GM08714 (cell line): ENCODE results near the gene TOM1L2.
"Not testable (repeated sequence)": the region's sequence is repeated elsewhere in the genome, so short reads cannot be mapped to it uniquely, and the experiment has no call there.

Source experiments
- H3K4me3 ChIP-seq: fragments of 200-500 bp; sonication (Bioruptor generic); 2 replicates; pipeline ENCODE4 v1.5.1; 2014; ENCODE audit warnings: mild to moderate bottlenecking, low read length, inconsistent platforms
- ZNF274 ChIP-seq: IDR thresholded peaks from 2 replicates; pipeline ENCODE4 v1.6.1; 2012; ENCODE audit warnings: mild to moderate bottlenecking, low read depth, low read length

TOM1L2 gene

DNA sequence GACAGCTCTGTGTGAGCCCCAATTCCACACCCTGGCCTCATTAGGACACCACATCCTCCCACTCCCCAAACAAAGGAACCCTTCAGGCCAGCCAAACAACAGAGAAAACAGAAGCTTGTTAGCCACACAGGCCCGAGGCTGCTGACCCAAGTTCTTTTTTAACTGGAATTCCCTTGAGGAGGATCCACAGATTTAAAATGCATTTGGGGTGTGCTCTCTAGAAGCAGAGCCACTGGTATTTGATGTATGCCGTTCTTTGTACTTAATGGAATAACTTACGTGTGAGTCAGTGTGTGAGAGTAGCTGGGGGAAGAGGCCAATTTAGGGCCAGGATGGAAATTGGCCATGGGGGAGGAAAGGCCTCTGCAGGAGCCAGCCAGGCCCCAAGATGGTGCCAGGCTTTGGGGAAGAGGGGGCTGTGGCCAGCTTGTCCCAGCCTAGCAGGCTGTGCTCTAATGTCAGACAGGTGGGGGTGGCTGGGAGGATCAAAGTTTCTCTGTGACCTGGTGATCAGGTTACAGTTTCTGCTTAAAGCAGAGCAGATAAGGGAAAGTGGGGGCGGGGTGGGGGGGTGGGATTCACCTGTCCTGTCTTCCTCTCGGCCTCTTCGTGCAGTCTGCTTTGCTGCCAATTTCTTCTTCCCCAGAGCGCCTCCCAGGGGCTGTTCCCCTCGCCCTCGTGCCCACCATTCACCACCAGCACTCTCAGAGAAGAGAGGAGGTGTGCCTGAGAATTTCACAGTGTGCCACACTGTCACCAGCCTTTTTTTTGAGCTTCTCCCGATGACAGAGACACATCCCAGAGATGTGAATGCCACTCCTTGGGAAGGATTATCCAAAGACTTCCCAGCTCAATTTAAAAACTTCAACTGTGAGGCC is 50.8 kb downstream of the TOM1L2 start:
- TF ChIP-seq ZNF274: no peak
- H3K4me3 ChIP-seq: no peak overlapping the region

- TF ChIP-seq ZNF274: no peak
Observed at GRCh38 chr17:17919169-17920107, 52.8 kb downstream of the TOM1L2 start.

GRCh38 chr17:17917394-17917793 is 54.8 kb downstream of the TOM1L2 start:
- H3K4me3 ChIP-seq: no peak overlapping the region
- no peak for TF ChIP-seq ZNF274

More at GRCh38 chr17:17919169-17920107, 52.8 kb downstream of the TOM1L2 start:
- no peak overlapping the region for H3K4me3 ChIP-seq

GRCh38 chr17:17915183-17915582 is 57.0 kb downstream of the TOM1L2 start:
- no peak for TF ChIP-seq ZNF274
- H3K4me3 ChIP-seq: no peak overlapping the region

DNA sequence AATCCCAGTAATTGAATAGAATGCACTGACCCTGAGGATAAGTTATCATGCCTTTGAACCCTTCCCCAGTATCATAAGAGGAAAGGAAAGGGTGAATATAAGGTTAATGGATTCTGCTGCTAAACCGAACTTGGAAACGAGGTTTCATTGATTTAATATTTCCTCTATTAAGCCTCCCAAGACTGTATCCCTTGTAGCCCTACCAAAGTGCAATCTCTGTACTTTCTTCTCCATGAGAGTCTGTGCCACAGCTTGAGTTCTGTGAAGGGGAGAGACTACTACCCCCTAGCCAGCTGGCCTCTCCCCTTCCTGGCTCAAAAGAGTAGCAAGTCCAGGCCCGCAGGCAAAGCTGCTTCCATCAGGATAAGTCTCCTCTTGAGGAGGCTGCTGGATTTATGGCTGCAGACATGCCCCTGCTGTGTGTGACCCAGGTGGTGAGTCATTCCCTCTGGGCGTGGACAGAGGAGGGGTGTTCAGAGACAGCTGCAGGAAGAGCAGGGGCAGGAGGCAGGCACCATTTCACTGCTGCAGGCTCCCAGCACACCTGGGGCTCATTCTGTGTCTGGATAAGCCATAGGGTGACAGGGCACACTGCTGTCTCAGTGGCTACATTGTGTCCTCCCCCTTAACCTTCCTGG is 58.4 kb downstream of the TOM1L2 start:
- no peak for TF ChIP-seq ZNF274

DNA sequence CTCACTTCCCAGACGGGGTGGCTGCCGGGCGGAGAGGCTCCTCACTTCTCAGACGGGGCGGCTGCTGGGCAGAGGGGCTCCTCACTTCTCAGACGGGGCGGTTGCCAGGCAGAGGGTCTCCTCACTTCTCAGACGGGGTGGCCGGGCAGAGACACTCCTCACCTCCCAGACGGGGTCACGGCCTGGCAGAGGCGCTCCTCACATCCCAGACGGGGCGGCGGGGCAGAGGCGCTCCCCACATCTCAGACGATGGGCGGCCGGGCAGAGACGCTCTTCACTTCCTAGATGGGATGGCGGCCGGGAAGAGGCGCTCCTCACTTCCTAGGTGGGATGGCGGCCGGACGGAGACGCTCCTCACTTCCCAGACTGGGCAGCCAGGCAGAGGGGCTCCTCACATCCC is 59.9 kb downstream of the TOM1L2 start:
- not testable (repeated sequence) for H3K4me3 ChIP-seq

More for the DNA sequence above, 58.4 kb downstream of the TOM1L2 start:
- H3K4me3 ChIP-seq: no peak overlapping the region

GRCh38 chr17:17911001-17911613 is 61.1 kb downstream of the TOM1L2 start:
- H3K4me3 ChIP-seq: no peak overlapping the region
- no peak for TF ChIP-seq ZNF274

GRCh38 chr17:17910060-17910459 is 62.1 kb downstream of the TOM1L2 start:
- TF ChIP-seq ZNF274: no peak
- H3K4me3 ChIP-seq: no peak overlapping the region

DNA sequence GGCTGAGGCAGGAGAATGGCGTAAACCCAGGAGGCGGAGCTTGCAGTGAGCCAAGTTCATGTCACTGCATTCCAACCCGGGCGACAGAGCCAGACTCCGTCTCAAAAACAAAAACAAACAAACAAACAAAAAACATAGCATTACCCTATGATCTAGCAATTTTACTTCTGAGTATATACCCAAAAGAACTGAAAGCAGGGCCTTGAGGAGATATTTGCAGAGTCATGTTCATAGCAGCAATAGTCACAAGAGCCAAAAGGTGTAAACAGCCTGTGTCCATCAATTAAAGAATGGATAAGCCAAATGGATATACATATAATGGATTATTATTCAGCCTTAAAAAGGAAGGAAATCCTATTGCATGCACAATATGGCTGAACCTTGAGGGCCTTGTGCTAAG is 63.1 kb downstream of the TOM1L2 start:
- TF ChIP-seq ZNF274: no peak

DNA sequence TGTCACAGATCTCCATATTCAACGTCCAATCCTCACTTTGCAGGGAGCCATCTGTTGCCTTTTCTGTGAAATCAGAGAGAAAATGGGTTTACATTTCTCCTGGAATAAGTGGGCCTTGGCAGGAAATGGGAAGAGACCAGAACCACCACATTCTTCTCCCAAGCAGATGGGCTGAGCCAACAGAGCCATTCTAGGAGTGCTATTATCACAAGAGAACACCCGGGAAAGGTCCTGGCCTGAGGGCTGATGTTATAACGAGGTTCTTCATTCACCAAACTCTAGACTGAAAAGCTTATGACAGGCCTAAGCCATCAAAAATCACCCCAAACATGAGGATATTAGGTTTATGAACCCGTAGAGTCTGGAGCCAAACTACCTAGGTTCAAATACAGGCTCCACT is 64.7 kb downstream of the TOM1L2 start:
- no peak for TF ChIP-seq ZNF274
- no peak overlapping the region for H3K4me3 ChIP-seq

More for the DNA sequence above, 63.1 kb downstream of the TOM1L2 start:
- no peak overlapping the region for H3K4me3 ChIP-seq

DNA sequence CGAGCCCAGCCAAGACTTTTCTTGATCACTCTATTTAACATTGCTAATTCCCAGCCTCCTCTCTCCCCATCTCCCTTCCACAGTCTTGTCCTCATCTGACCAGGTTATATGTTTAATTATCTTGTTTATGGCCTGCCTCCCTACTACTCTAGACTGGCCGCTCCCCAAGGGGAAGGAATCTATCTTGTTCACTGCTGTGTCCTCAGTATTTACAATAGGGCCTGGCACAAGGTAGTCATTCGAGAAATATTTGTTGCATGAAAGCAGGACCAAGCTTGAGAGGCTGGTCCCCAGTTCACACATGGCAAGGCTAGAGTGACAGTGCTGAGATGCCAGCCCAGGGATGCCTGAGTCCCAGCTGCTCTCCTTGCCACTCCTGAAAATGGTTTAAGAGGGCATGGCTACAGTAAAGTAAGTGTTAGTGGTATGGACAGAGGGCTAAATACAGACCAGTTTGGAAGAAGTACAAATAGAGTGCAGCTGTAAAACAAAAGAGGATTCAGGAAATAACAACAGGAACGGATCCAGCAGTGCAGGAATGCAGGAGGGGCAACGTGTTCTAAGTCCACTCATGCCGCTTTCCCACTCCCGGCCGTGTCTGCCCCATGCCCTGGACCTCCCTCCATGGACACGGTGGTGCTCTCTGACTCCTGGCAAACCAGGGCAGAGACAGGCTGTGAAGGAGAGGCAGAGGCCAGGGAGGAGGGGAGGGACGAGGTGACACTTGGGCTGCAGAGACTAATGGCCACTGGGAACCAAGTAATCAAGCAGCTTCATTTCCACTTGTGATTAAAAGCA is 65.6 kb downstream of the TOM1L2 start:
- H3K4me3 ChIP-seq: no peak overlapping the region
- no peak for TF ChIP-seq ZNF274

- TF ChIP-seq ZNF274: no peak
Observed at GRCh38 chr17:17905036-17905320, 67.2 kb downstream of the TOM1L2 start.

More at GRCh38 chr17:17905036-17905320, 67.2 kb downstream of the TOM1L2 start:
- no peak overlapping the region for H3K4me3 ChIP-seq
